ENCODE results near the gene KIF17.
"Not testable (repeated sequence)": the region's sequence is repeated elsewhere in the genome, so short reads cannot be mapped to it uniquely, and the experiment has no call there.

KIF17 gene

GRCh38 chr1:20723159-20723536 is 5.3 kb upstream of the KIF17 start:
- Histone ChIP-seq H3K27ac (no peak overlapping the region), H3K4me3 (no peak overlapping the region)
- DNase-seq (ENCODE audit: low spot score): no peak
- TF ChIP-seq, protein P1, sequence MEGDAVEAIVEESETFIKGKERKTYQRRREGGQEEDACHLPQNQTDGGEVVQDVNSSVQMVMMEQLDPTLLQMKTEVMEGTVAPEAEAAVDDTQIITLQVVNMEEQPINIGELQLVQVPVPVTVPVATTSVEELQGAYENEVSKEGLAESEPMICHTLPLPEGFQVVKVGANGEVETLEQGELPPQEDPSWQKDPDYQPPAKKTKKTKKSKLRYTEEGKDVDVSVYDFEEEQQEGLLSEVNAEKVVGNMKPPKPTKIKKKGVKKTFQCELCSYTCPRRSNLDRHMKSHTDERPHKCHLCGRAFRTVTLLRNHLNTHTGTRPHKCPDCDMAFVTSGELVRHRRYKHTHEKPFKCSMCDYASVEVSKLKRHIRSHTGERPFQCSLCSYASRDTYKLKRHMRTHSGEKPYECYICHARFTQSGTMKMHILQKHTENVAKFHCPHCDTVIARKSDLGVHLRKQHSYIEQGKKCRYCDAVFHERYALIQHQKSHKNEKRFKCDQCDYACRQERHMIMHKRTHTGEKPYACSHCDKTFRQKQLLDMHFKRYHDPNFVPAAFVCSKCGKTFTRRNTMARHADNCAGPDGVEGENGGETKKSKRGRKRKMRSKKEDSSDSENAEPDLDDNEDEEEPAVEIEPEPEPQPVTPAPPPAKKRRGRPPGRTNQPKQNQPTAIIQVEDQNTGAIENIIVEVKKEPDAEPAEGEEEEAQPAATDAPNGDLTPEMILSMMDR (IDR thresholded peaks at IDR 0.05): no peak

- TF ChIP-seq, protein P1 (IDR thresholded peaks at IDR 0.05): no peak
- Histone ChIP-seq H3K27ac (no peak overlapping the region), H3K4me3 (no peak overlapping the region)
- peak; percentile 68 for DNase-seq (ENCODE audit: low spot score)
Measured at GRCh38 chr1:20721117-20722061, 3.6 kb upstream of the KIF17 start.

- DNase-seq (ENCODE audit: low spot score): peak; percentile 70
- H3K27ac ChIP-seq: no peak overlapping the region
- H3K4me3 ChIP-seq: no peak overlapping the region
- TF ChIP-seq, protein P1 (IDR thresholded peaks at IDR 0.05): no peak
Measured at GRCh38 chr1:20720631-20721091, 2.9 kb upstream of the KIF17 start.

DNA sequence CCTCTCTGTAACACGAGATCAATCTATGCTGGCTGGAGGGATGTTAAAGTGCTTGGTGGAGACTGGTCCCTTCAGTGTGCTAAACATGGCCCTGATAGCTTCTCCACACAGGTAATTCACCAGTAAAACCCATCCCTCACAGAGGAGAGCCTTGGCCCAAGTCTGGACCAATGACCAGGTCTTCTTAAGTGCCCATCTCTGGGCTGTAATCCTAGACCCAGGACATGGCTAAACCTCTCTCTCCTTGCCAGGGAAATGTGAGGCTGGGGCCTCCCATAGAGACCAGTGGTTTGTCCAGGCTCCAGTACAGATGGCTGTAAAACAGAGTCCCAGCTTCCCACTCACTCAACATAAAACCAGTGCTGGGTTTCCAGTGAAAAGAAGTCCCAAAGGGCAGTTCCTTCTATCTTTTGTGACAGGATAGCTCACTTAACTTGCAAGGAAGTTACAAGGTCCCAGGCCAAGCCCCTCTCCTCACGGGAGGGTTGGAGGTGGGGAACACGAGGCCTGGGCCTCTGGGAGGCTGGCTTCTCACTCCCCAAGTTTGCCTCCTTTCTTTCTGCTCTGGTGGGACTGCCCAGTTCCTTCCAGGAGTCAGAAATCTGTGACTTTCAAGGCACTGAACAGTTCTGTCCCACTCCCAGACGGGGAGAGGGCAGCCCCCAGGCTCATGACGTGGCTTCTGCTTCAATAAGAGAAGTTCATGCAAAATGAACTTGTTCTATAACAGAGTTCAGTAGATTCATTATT is 2.2 kb upstream of the KIF17 start:
- H3K27ac ChIP-seq: no peak overlapping the region
- no peak for DNase-seq (ENCODE audit: low spot score)
- H3K4me3 ChIP-seq: no peak overlapping the region
- TF ChIP-seq, protein P1 (IDR thresholded peaks at IDR 0.05): no peak

DNA sequence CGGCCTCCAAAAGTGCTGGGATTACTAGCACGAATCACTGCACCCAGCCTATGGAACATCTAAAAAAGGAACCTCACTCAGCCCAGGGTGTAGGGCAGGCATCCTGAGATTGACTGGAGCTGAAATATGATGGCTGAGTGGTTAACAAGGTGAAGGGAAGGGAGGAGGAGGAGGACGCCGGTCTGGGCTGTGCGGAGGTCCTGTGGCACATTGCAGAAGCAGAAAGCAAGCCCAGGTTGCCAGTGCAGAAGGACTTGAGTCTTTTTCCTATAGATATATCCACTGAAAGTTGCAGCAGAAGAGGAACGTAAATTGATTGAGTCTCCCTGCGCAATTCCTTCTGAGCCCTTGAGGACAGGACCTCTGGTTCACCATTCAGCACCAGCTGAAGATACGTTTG is 1.5 kb upstream of the KIF17 start:
- Histone ChIP-seq H3K4me3 (no peak overlapping the region), H3K27ac (no peak overlapping the region)
- no peak for DNase-seq (ENCODE audit: low spot score)
- TF ChIP-seq, protein P1 (IDR thresholded peaks at IDR 0.05): no peak

- peak overlapping the region; percentile 74 for H3K4me3 ChIP-seq
- not testable (repeated sequence) for H3K27ac ChIP-seq
Measured at GRCh38 chr1:20718343-20718882, 606 bp upstream of the KIF17 start.

DNA sequence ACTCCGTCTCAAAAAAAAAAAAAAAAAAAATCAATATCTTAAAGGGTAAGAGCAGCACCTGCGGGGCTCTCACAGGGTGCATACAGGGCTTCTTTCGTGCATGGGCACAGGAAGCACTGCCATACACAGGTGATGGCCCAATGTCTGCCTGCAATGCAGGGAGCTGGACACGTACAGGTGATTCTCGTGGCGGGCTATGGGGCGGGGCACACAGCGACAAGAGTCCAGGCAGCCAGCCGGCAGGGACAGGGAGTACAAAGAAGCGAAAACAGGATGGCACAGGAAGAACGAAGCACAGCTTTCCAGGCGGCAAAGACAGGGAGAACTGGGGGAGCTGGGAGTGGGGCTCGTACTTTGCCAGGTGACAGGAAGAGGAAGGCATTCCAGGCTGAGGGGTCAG is 1.6 kb downstream of the KIF17 start:
- no peak for DNase-seq (ENCODE audit: low spot score)
- TF ChIP-seq, protein P1 (IDR thresholded peaks at IDR 0.05): no peak
- no peak overlapping the region for H3K27ac ChIP-seq
- no peak overlapping the region for H3K4me3 ChIP-seq

More at GRCh38 chr1:20718343-20718882, 606 bp upstream of the KIF17 start:
- DNase-seq (ENCODE audit: low spot score): not testable (repeated sequence)

Measured in coronary artery (tissue), 2 donors.